DND-41 (cell line): ENCODE data around the gene RALGAPA2.
A peak's percentile ranks its signal among the peaks of the same experiment; 100 is the strongest.

Source experiments
- ATAC-seq: fragments of 200-7000 bp; cut with Tn5 transposase; 3 replicates; pipeline ENCODE4 v1.9.1; 2021; ENCODE audit warnings: low read depth; ENCODE audit not compliant: insufficient read depth
- DNase-seq: peaks from one replicate; pipeline ENCODE4 v3.0.0-alpha.2; 2020
- H2AFZ ChIP-seq: 2 replicates; pipeline ENCODE4 v1.6.0; 2012; ENCODE audit warnings: low read depth, low read length
- H3K27ac ChIP-seq: 2 replicates; pipeline ENCODE4 v1.5.1; 2012; ENCODE audit warnings: low read length, inconsistent platforms
- H3K27me3 ChIP-seq: fragments of 200-600 bp; sonication (generic); 2 replicates; pipeline ENCODE4 v1.6.0; 2012; ENCODE audit warnings: low read length, mild to moderate bottlenecking, inconsistent platforms; ENCODE audit not compliant: insufficient read depth, poor library complexity
- H3K36me3 ChIP-seq: 2 replicates; pipeline ENCODE4 v1.5.1; 2012; ENCODE audit warnings: low read length, inconsistent platforms; ENCODE audit not compliant: insufficient read depth
- H3K4me1 ChIP-seq: 2 replicates; pipeline ENCODE4 v1.5.1; 2012; ENCODE audit warnings: mild to moderate bottlenecking, low read length; ENCODE audit not compliant: insufficient read depth
- H3K4me2 ChIP-seq: 2 replicates; pipeline ENCODE4 v1.6.0; 2012; ENCODE audit warnings: mild to moderate bottlenecking, moderate library complexity, low read length, inconsistent platforms; ENCODE audit not compliant: insufficient read depth
- H3K4me3 ChIP-seq, 2 experiments: fragments of 200-600 bp in 1 of 2; shearing (Covaris generic) in 1 of 2; 2 replicates each; pipeline ENCODE4 v1.5.1; 2012 to 2016; ENCODE audit warnings: inconsistent platforms in 2 of 2, low read length in 2 of 2, mild to moderate bottlenecking in 2 of 2, low read depth in 1 of 2, moderate library complexity in 1 of 2
- H3K79me2 ChIP-seq: 2 replicates; pipeline ENCODE4 v1.6.0; 2012; ENCODE audit warnings: low read length, inconsistent platforms; ENCODE audit not compliant: insufficient read depth
- H3K9ac ChIP-seq: 2 replicates; pipeline ENCODE4 v1.6.0; 2012; ENCODE audit warnings: low read depth, mild to moderate bottlenecking, inconsistent platforms, low read length, moderate library complexity
- H3K9me3 ChIP-seq: 2 replicates; pipeline ENCODE4 v1.5.1; 2012; ENCODE audit warnings: low read length, moderate library complexity, mild to moderate bottlenecking, inconsistent platforms; ENCODE audit not compliant: insufficient read depth, severe bottlenecking
- H4K20me1 ChIP-seq: 2 replicates; pipeline ENCODE4 v1.6.0; 2012; ENCODE audit warnings: low read length; ENCODE audit not compliant: insufficient read depth
- EZH2 ChIP-seq: IDR thresholded peaks from 3 replicates; pipeline ENCODE4 v1.6.1; 2012; ENCODE audit warnings: borderline replicate concordance, low read depth, mild to moderate bottlenecking, moderate library complexity, low read length, inconsistent platforms; ENCODE audit not compliant: severe bottlenecking
- TF ChIP-seq, protein P1 (sequence below): IDR thresholded peaks from 2 replicates; pipeline ENCODE4 v1.5.1; 2012; ENCODE audit warnings: borderline replicate concordance, low read length, moderate library complexity, mild to moderate bottlenecking; ENCODE audit not compliant: poor library complexity, severe bottlenecking; ENCODE audit errors: extremely low read depth

The RALGAPA2 gene

GRCh38 chr20:20593447-20594170 lies 118.8 kb downstream of the RALGAPA2 start:
- no peak overlapping the region for H3K4me3 ChIP-seq
- H3K4me2 ChIP-seq: no peak overlapping the region
- peak; percentile 67 for ATAC-seq

DNA sequence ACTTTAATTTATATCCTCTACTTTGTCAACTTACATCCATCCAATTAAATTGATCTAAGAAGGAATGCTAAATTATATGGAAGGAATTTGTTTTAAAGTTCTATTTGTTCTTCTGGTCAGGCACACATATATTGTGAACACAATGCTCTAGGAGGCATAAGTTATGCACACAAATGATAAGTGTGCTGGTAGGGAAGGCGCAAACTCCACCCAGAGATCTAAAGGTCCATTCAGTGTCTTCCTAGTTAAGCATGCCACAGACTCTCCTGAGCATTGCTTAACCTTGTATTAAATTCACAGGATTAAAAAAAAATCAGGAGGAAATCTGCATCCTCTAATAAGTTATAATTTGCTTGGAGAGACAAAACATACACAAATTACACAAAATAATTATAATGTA lies 127.3 kb downstream of the RALGAPA2 start:
- H4K20me1 ChIP-seq: no peaks in the 10 kb centered on the region
- no peaks in the 10 kb centered on the region for H3K4me1 ChIP-seq
- peaks cover 2% of the 10 kb centered on the region for H3K9me3 ChIP-seq
- TF ChIP-seq EZH2: no peak
- TF ChIP-seq, protein P1, sequence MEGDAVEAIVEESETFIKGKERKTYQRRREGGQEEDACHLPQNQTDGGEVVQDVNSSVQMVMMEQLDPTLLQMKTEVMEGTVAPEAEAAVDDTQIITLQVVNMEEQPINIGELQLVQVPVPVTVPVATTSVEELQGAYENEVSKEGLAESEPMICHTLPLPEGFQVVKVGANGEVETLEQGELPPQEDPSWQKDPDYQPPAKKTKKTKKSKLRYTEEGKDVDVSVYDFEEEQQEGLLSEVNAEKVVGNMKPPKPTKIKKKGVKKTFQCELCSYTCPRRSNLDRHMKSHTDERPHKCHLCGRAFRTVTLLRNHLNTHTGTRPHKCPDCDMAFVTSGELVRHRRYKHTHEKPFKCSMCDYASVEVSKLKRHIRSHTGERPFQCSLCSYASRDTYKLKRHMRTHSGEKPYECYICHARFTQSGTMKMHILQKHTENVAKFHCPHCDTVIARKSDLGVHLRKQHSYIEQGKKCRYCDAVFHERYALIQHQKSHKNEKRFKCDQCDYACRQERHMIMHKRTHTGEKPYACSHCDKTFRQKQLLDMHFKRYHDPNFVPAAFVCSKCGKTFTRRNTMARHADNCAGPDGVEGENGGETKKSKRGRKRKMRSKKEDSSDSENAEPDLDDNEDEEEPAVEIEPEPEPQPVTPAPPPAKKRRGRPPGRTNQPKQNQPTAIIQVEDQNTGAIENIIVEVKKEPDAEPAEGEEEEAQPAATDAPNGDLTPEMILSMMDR: no peak
- ATAC-seq: no peak
- no peak overlapping the region for H3K4me2 ChIP-seq
- H2AFZ ChIP-seq: no peak overlapping the region
- peaks cover 29% of the 10 kb centered on the region; the same call in 1 of the 2 replicates for H3K36me3 ChIP-seq
- no peak overlapping the region for H3K4me3 ChIP-seq
- H3K27me3 ChIP-seq: no peaks in the 10 kb centered on the region
- DNase-seq: no peak
- no peak overlapping the region for H3K9ac ChIP-seq
- H3K27ac ChIP-seq: no peak overlapping the region
- no peaks in the 10 kb centered on the region for H3K79me2 ChIP-seq

More at GRCh38 chr20:20593447-20594170, 118.8 kb downstream of the RALGAPA2 start:
- DNase-seq: peak; percentile 30
- Histone ChIP-seq H3K9me3 (no peaks in the 10 kb centered on the region), H3K27ac (no peak overlapping the region), H3K9ac (no peak overlapping the region), H3K4me1 (no peaks in the 10 kb centered on the region), H3K36me3 (peaks cover 10% of the 10 kb centered on the region; the same call in 1 of the 2 replicates), H4K20me1 (no peaks in the 10 kb centered on the region), H2AFZ (no peak overlapping the region), H3K79me2 (no peaks in the 10 kb centered on the region), H3K27me3 (no peaks in the 10 kb centered on the region)
- TF ChIP-seq EZH2: no peak
- TF ChIP-seq, protein P1: peak; percentile 70

GRCh38 chr20:20582734-20583133 lies 129.7 kb downstream of the RALGAPA2 start:
- Histone ChIP-seq H3K36me3 (peaks cover 21% of the 10 kb centered on the region; the same call in 1 of the 2 replicates), H4K20me1 (no peaks in the 10 kb centered on the region), H3K4me3 (no peak overlapping the region), H3K9ac (no peak overlapping the region), H3K79me2 (no peaks in the 10 kb centered on the region), H2AFZ (no peak overlapping the region), H3K4me1 (no peaks in the 10 kb centered on the region), H3K27me3 (no peaks in the 10 kb centered on the region), H3K4me2 (no peak overlapping the region), H3K9me3 (peaks cover under 1% of the 10 kb centered on the region), H3K27ac (no peak overlapping the region)
- no peak for ATAC-seq
- TF ChIP-seq EZH2: no peak
- TF ChIP-seq, protein P1: no peak
- DNase-seq: no peak
